ENCODE results near the gene PIP4P1. TPM values are rescaled to one million over a fixed set of nuclear protein-coding genes. Genes with fewer than 3 reads are reported as not detected.

The PIP4P1 gene
- total and polyA plus RNA-seq, 8 donors: 2.0 to 30.5 (median 22.4) TPM

DNA sequence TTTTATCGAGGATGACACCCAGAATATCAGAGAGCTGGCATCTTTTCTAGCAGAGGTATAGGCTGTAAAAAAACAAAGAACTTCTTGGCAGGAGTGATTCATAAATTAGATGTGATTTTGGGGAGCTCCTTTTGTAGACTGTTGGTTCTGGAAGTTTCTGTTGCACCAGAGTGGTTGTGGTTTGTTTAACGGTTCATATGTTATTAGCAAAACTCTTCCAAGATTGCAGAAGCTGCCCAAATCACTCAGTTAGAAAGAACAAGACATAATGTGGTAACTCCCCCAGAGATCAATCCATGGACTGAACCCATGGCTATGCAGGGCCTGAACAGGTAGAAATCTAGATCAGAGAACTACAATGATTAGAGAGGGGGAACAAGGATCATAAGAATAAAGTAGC lies 37.4 kb upstream of the PIP4P1 start:
- Histone ChIP-seq H3K9me3 (no peaks in the 10 kb centered on the region), H3K4me3 (no peak overlapping the region), H3K36me3 (no peaks in the 10 kb centered on the region), H3K27me3 (no peaks in the 10 kb centered on the region), H3K4me1 (no peaks in the 10 kb centered on the region), H3K27ac (no peak overlapping the region)
- intact Hi-C loops (cut with DNase I; ENCODE audit: low total_unique reads): no loop called here
- 78 to 82% (median 80%) methylated on average over 2 of the region's 2 CpGs for WGBS, 5 donors
- TF ChIP-seq, protein P1, sequence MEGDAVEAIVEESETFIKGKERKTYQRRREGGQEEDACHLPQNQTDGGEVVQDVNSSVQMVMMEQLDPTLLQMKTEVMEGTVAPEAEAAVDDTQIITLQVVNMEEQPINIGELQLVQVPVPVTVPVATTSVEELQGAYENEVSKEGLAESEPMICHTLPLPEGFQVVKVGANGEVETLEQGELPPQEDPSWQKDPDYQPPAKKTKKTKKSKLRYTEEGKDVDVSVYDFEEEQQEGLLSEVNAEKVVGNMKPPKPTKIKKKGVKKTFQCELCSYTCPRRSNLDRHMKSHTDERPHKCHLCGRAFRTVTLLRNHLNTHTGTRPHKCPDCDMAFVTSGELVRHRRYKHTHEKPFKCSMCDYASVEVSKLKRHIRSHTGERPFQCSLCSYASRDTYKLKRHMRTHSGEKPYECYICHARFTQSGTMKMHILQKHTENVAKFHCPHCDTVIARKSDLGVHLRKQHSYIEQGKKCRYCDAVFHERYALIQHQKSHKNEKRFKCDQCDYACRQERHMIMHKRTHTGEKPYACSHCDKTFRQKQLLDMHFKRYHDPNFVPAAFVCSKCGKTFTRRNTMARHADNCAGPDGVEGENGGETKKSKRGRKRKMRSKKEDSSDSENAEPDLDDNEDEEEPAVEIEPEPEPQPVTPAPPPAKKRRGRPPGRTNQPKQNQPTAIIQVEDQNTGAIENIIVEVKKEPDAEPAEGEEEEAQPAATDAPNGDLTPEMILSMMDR (IDR thresholded peaks at IDR 0.05): no peak
- TF ChIP-seq POLR2AphosphoS5 (IDR thresholded peaks at IDR 0.05): no peak
- no peak for TF ChIP-seq EP300 (IDR thresholded peaks at IDR 0.05)
- TF ChIP-seq POLR2A (IDR thresholded peaks at IDR 0.05): no peak
- DNase-seq: no peak

DNA sequence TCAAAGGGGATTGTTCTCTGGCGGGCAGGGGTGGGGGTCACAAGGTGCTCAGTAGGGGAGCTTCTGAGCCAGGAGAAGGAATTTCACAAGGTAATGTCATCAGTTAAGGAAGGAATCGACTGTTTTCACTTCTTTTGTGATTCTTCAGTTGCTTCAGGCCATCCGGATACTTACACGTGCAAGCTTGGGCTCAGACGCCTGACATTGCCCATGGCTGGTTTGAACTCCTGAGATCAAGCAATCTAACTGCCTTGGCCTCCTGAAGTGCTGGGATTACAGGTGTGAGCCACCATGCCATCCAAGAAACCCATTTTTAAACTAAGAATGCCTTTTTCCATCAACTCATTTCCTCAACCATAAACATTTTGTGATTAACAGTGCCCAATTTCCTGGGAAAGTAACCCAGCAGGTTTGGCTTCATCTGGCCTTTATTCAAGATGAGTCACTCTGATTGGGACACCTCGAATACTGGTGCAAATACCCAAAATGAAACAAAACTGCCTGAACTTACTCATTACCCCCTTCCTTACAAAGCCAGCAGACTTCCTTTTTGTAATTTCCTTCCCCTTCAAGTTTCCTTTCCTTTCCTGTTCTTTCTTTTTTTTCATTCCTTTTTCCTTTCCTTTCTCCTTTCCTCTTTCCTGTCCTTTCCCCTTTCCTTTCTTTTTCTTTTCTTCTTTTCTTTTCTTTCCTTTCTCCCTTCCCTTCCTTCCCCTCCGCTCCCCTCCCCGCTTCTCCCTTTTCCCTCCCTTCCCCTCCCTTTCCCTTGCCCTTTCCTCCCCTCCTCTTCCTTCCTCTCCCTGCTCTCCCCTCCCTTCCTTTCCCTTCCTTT lies 33.9 kb upstream of the PIP4P1 start:
- Histone ChIP-seq H3K36me3 (no peaks in the 10 kb centered on the region), H3K9me3 (no peaks in the 10 kb centered on the region), H3K27ac (no peak overlapping the region), H3K4me3 (no peak overlapping the region), H3K4me1 (peaks cover 0 to 6% (median 0%) of the 10 kb centered on the region in 4 donors), H3K27me3 (no peaks in the 10 kb centered on the region)
- 76 to 85% (median 80%) methylated on average over 8 of the region's 8 CpGs for WGBS, 5 donors
- DNase-seq: no peak
- intact Hi-C loops (cut with DNase I; ENCODE audit: low total_unique reads): no loop called here
- TF ChIP-seq, protein P1 (IDR thresholded peaks at IDR 0.05): no peak
- TF ChIP-seq EP300 (IDR thresholded peaks at IDR 0.05) (no peak), POLR2A (IDR thresholded peaks at IDR 0.05) (no peak), POLR2AphosphoS5 (IDR thresholded peaks at IDR 0.05) (no peak)

DNA sequence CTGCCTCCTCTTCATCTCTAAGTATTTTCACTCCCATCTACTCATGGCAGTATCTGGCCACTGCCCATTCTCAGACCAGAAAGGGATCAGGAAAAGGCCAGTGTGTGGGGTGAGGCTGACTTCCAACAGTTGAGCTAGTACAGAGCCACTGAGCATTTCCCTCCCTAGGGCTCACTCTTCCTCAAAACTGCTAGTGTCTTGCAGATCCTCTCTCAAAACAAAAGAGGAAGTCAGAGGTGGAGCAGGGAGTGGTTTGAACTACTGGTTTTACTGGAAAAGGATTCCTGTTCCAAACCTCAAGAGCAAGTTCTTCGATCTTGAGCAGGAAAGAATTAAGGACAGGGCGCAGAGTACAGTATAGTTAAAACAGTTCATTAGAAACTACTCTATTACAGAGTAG lies 32.4 kb upstream of the PIP4P1 start:
- H3K4me3 ChIP-seq: no peak overlapping the region
- no peaks in the 10 kb centered on the region for H3K9me3 ChIP-seq
- H3K4me1 ChIP-seq: peaks cover 0 to 7% (median 0%) of the 10 kb centered on the region in 4 donors
- H3K36me3 ChIP-seq: no peaks in the 10 kb centered on the region
- DNase-seq: peak in 1 of 2 donors; percentile 20
- no peak overlapping the region for H3K27ac ChIP-seq
- WGBS, 5 donors: 35 to 71% (median 54%) methylated on average over 2 of the region's 2 CpGs
- no peaks in the 10 kb centered on the region for H3K27me3 ChIP-seq
- no peak for TF ChIP-seq POLR2AphosphoS5 (IDR thresholded peaks at IDR 0.05)
- no peak for TF ChIP-seq EP300 (IDR thresholded peaks at IDR 0.05)
- TF ChIP-seq, protein P1 (IDR thresholded peaks at IDR 0.05): no peak
- no peak for TF ChIP-seq POLR2A (IDR thresholded peaks at IDR 0.05)
- intact Hi-C loops (cut with DNase I; ENCODE audit: low total_unique reads): no loop called here

DNA sequence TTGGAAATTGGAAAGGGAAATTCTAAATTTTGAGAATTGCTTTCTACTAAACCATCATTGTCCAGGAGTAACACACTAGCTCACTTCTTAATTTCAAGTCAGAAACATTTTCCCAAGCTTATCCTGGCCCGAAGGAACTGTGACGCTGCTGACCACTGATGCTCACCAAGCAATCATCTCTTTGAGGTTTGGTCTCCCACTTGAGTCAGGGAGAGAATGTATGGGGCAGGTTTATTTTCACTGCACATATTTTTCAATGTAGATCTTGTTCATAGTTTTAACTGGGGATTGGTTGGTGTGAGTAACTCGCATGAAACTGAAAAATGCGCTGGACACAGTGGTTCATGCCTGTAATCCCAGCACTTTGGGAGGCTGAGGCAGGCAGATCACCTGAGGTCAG lies 31.3 kb upstream of the PIP4P1 start:
- no peaks in the 10 kb centered on the region for H3K36me3 ChIP-seq
- no peak overlapping the region for H3K4me3 ChIP-seq
- H3K9me3 ChIP-seq: no peaks in the 10 kb centered on the region
- intact Hi-C loops (cut with DNase I; ENCODE audit: low total_unique reads): no loop called here
- H3K4me1 ChIP-seq: peaks cover 0 to 7% (median 0%) of the 10 kb centered on the region in 4 donors
- DNase-seq: no peak
- H3K27me3 ChIP-seq: no peaks in the 10 kb centered on the region
- WGBS, 5 donors: 87 to 99% (median 96%) methylated on average over 4 of the region's 4 CpGs
- no peak overlapping the region for H3K27ac ChIP-seq
- no peak for TF ChIP-seq POLR2A (IDR thresholded peaks at IDR 0.05)

DNA sequence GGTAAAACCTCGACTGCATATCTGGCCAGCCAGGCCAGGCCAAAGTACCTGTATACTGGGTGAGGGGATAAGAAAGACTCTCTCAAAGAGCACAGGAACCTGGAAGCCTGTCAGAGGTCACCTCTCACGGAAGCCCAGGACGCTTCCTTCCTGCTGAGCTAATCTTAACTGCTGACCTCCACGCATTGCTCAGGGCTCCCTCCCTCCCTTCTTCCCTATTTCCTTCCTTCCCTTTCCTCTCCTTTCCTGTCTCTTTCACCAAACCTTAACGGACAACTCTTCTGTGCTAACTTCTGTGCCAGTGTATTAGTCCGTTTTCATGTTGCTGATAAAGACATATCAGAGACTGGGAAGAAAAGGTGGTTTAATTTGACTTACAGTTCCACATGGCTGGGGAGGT lies 29.3 kb upstream of the PIP4P1 start:
- WGBS, 5 donors: 29 to 40% (median 36%) methylated on average over 6 of the region's 6 CpGs
- DNase-seq: no peak
- Histone ChIP-seq H3K27ac (peak overlapping the region in 1 of 5 donors; percentile 32), H3K4me3 (no peak overlapping the region), H3K9me3 (no peaks in the 10 kb centered on the region), H3K27me3 (no peaks in the 10 kb centered on the region), H3K36me3 (no peaks in the 10 kb centered on the region), H3K4me1 (peaks cover 0 to 12% (median 0%) of the 10 kb centered on the region in 4 donors)
- TF ChIP-seq EP300 (IDR thresholded peaks at IDR 0.05) (no peak), POLR2AphosphoS5 (IDR thresholded peaks at IDR 0.05) (no peak), POLR2A (IDR thresholded peaks at IDR 0.05) (no peak)
- TF ChIP-seq, protein P1 (IDR thresholded peaks at IDR 0.05): no peak
- intact Hi-C loops (cut with DNase I; ENCODE audit: low total_unique reads): no loop called here

Data from stomach (tissue), 9 donors.